Measurements from ENCODE around the gene SNCAIP. TPM values are rescaled to one million over a fixed set of nuclear protein-coding genes. Genes with fewer than 3 reads are reported as not detected.
A peak's percentile ranks its signal among the peaks of the same experiment; 100 is the strongest.
"Not testable (repeated sequence)": the region's sequence is repeated elsewhere in the genome, so short reads cannot be mapped to it uniquely, and the experiment has no call there.

SNCAIP gene
- polyA plus RNA-seq, 4 donors, result 17.0 to 36.8 (median 22.7) TPM

- DNase-seq (ENCODE audit: low read depth in 4 of 4, low spot score in 3 of 4), result no peak
These were observed 145.3 kb downstream of the SNCAIP start for GRCh38 chr5:122457178-122457826.

- no peak for DNase-seq (ENCODE audit: low read depth in 4 of 4, low spot score in 3 of 4)
These were observed 146.3 kb downstream of the SNCAIP start for GRCh38 chr5:122458278-122458872.

GRCh38 chr5:122462486-122462885 is 150.4 kb downstream of the SNCAIP start:
- DNase-seq (ENCODE audit: low read depth in 4 of 4, low spot score in 3 of 4), result no peak

GRCh38 chr5:122463221-122463620 is 151.2 kb downstream of the SNCAIP start:
- no peak for DNase-seq (ENCODE audit: low read depth in 4 of 4, low spot score in 3 of 4)

- no peak for DNase-seq (ENCODE audit: low read depth in 4 of 4, low spot score in 3 of 4)
These were observed 152.2 kb downstream of the SNCAIP start for GRCh38 chr5:122464191-122464590.

- DNase-seq (ENCODE audit: low read depth in 4 of 4, low spot score in 3 of 4), result no peak
These were observed 153.1 kb downstream of the SNCAIP start for GRCh38 chr5:122465031-122465577.

- DNase-seq (ENCODE audit: low read depth in 4 of 4, low spot score in 3 of 4), result no peak
These were observed 154.0 kb downstream of the SNCAIP start for GRCh38 chr5:122465994-122466393.

- DNase-seq (ENCODE audit: low read depth in 4 of 4, low spot score in 3 of 4), result no peak
These were observed 156.5 kb downstream of the SNCAIP start for GRCh38 chr5:122468351-122469116.

- no peak for DNase-seq (ENCODE audit: low read depth in 4 of 4, low spot score in 3 of 4)
These were observed 157.4 kb downstream of the SNCAIP start for GRCh38 chr5:122469384-122469919.

GRCh38 chr5:122470365-122470764 is 158.3 kb downstream of the SNCAIP start:
- no peak for DNase-seq (ENCODE audit: low read depth in 4 of 4, low spot score in 3 of 4)

- no peak for DNase-seq (ENCODE audit: low read depth in 4 of 4, low spot score in 3 of 4)
These were observed 159.2 kb downstream of the SNCAIP start for GRCh38 chr5:122471031-122471751.

- no peak for DNase-seq (ENCODE audit: low read depth in 4 of 4, low spot score in 3 of 4)
These were observed 159.7 kb downstream of the SNCAIP start for GRCh38 chr5:122471752-122472061.

GRCh38 chr5:122473138-122473843 is 161.3 kb downstream of the SNCAIP start:
- no peak for DNase-seq (ENCODE audit: low read depth in 4 of 4, low spot score in 3 of 4)

GRCh38 chr5:122473941-122474340 is 161.9 kb downstream of the SNCAIP start:
- DNase-seq (ENCODE audit: low read depth in 4 of 4, low spot score in 3 of 4), result no peak

- DNase-seq (ENCODE audit: low read depth in 4 of 4, low spot score in 3 of 4), result peak in 1 of 4 donors; percentile 14
These were observed 166.9 kb downstream of the SNCAIP start for GRCh38 chr5:122478741-122479442.

- DNase-seq (ENCODE audit: low read depth in 4 of 4, low spot score in 3 of 4), result no peak
These were observed 168.1 kb downstream of the SNCAIP start for GRCh38 chr5:122480146-122480545.

GRCh38 chr5:122484103-122484502 is 172.1 kb downstream of the SNCAIP start:
- no peak for DNase-seq (ENCODE audit: low read depth in 4 of 4, low spot score in 3 of 4)

GRCh38 chr5:122485226-122485625 is 173.2 kb downstream of the SNCAIP start:
- no peak for DNase-seq (ENCODE audit: low read depth in 4 of 4, low spot score in 3 of 4)

- DNase-seq (ENCODE audit: low read depth in 4 of 4, low spot score in 3 of 4), result not testable (repeated sequence)
These were observed 174.6 kb downstream of the SNCAIP start for GRCh38 chr5:122486616-122487015.
